Jurkat, Clone E6-1 (cell line): ENCODE measurements around the gene MCU.
A peak's percentile ranks its signal among the peaks of the same experiment; 100 is the strongest.
"Not testable (repeated sequence)": the region's sequence is repeated elsewhere in the genome, so short reads cannot be mapped to it uniquely, and the experiment has no call there.

ENCODE experiments used
- DNase-seq: peaks from one replicate; pipeline ENCODE4 v3.0.0-alpha.2; 2011; ENCODE audit warnings: low read depth, low spot score
- H3K4me3 ChIP-seq: 2 replicates; pipeline ENCODE4 v1.5.1; 2011; ENCODE audit warnings: mild to moderate bottlenecking, low read length, control low read depth, moderate library complexity

The MCU gene

GRCh38 chr10:72862957-72863356, 171.0 kb downstream of the MCU start:
- DNase-seq = no peak
- no peak overlapping the region for H3K4me3 ChIP-seq

GRCh38 chr10:72875250-72876055, 183.5 kb downstream of the MCU start:
- peak; percentile 41 for DNase-seq
- no peak overlapping the region for H3K4me3 ChIP-seq

GRCh38 chr10:72879245-72879644, 187.3 kb downstream of the MCU start:
- no peak overlapping the region for H3K4me3 ChIP-seq
- no peak for DNase-seq

GRCh38 chr10:72881291-72881690, 189.3 kb downstream of the MCU start:
- DNase-seq = no peak
- H3K4me3 ChIP-seq = no peak overlapping the region

- H3K4me3 ChIP-seq = no peak overlapping the region
- no peak for DNase-seq
These were observed 191.9 kb downstream of the MCU start for GRCh38 chr10:72883861-72884260.

- no peak overlapping the region for H3K4me3 ChIP-seq
These were observed 194.0 kb downstream of the MCU start for GRCh38 chr10:72885953-72886352.

GRCh38 chr10:72886621-72887020, 194.7 kb downstream of the MCU start:
- H3K4me3 ChIP-seq = no peak overlapping the region
- DNase-seq = no peak

More at GRCh38 chr10:72885953-72886352, 194.0 kb downstream of the MCU start:
- no peak for DNase-seq

GRCh38 chr10:72887043-72887442, 195.1 kb downstream of the MCU start:
- H3K4me3 ChIP-seq = no peak overlapping the region; the same call in 1 of the 2 replicates
- DNase-seq = peak; percentile 20

- no peak overlapping the region for H3K4me3 ChIP-seq
- no peak for DNase-seq
These were observed 196.3 kb downstream of the MCU start for GRCh38 chr10:72888151-72888638.

GRCh38 chr10:72889391-72889831, 197.5 kb downstream of the MCU start:
- H3K4me3 ChIP-seq = no peak overlapping the region
- no peak for DNase-seq

- no peak overlapping the region for H3K4me3 ChIP-seq
- no peak for DNase-seq
These were observed 198.1 kb downstream of the MCU start for GRCh38 chr10:72890086-72890485.

GRCh38 chr10:72893136-72893798, 201.3 kb downstream of the MCU start, which contains the start of gene OIT3:
TSS of gene OIT3 (plus strand) at chr10:72893739. CDS start at chr10:72893799, 60 bp downstream.
- no peak within 1 kb of the TSS for H3K4me3 ChIP-seq
- DNase-seq = no peak

GRCh38 chr10:72895236-72895850, 203.4 kb downstream of the MCU start:
- no peak overlapping the region for H3K4me3 ChIP-seq
- no peak for DNase-seq

GRCh38 chr10:72898616-72899015, 206.7 kb downstream of the MCU start:
- no peak overlapping the region for H3K4me3 ChIP-seq
- DNase-seq = no peak

- DNase-seq = no peak
- no peak overlapping the region for H3K4me3 ChIP-seq
These were observed 207.6 kb downstream of the MCU start for GRCh38 chr10:72899545-72899944.

GRCh38 chr10:72903941-72904446, 212.1 kb downstream of the MCU start:
- DNase-seq, H3K4me3 ChIP-seq: not testable (repeated sequence)

GRCh38 chr10:72904806-72905205, 212.9 kb downstream of the MCU start:
- H3K4me3 ChIP-seq = no peak overlapping the region
- no peak for DNase-seq

- H3K4me3 ChIP-seq = no peak overlapping the region
- DNase-seq = no peak
These were observed 214.5 kb downstream of the MCU start for GRCh38 chr10:72906446-72906845.

- no peak for DNase-seq
- no peak overlapping the region for H3K4me3 ChIP-seq
These were observed 218.8 kb downstream of the MCU start for GRCh38 chr10:72910705-72911104.

GRCh38 chr10:72911758-72912157, 219.8 kb downstream of the MCU start:
- no peak overlapping the region for H3K4me3 ChIP-seq
- DNase-seq = no peak
